ENCODE results near the gene ARNT2. TPM values are rescaled to one million over a fixed set of nuclear protein-coding genes. Genes with fewer than 3 reads are reported as not detected.

Gene ARNT2
- total and polyA plus RNA-seq, 2 donors (not counting 1 experiment from before 2014, with no cell fraction given): 15.5 to 61.2 TPM

DNA sequence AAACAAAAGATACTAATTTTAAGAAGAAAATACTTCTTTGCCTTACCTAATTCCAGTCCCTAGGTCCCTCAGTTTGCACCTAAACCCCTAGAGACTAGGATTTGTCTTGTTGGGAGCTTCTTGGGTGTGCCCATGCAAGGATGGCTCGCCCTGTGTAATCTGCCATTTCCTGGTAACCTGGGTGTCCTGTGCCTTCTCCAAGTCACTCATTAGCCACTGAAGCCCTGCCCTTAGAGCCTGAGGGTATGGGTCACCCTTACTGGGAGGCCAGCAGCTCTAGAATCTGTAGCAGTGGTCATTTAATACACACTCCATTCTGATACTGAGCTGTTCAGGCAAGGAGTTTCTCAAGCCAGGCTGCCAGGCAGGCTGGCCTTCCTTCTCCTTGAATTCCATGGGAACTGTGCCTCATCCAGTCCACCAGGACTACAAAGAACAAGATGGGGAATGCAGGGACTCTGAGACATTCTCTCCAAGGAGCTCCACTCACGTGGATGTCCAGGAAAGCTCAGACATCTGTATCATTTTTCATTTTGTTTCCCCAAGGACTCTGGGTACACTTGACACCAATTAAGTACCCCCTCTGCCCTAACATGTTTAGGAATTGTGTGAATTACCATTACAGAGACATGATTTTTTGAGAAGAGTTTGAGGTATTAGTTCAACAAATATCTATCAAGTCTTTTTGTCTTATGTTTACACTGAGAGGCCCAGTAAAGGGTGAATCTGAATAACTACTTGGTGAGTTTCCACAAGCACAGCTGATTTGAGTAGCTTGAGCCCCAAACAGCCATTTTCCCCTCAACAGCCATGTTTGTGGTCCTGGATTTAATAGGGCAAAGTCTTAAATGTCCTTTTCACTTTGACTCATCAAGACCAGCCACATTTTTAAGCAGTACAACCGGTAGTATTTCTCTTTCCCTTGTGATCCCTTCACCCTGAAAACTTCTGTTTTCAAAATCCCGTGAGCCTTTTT, 52.6 kb downstream of the ARNT2 start:
- Histone ChIP-seq H3K4me1 (ENCODE audit: control insufficient read depth, extremely low read depth, insufficient read depth, low read length) (peaks cover 16% of the 10 kb centered on the region), H3K9me3 (ENCODE audit: control insufficient read depth, insufficient read depth, low read depth, low read length) (no peaks in the 10 kb centered on the region), H3K27me3 (ENCODE audit: control insufficient read depth, insufficient read depth, low read length) (no peaks in the 10 kb centered on the region), H3K36me3 (ENCODE audit: control insufficient read depth, insufficient read depth, low read length) (no peaks in the 10 kb centered on the region), H4K20me1 (ENCODE audit: control insufficient read depth, extremely low read depth, insufficient read depth, low read length) (no peaks in the 10 kb centered on the region), H2AFZ (ENCODE audit: low read length) (no peak overlapping the region), H3K79me2 (ENCODE audit: control insufficient read depth, insufficient read depth, low read length) (no peaks in the 10 kb centered on the region), H3K4me2 (ENCODE audit: extremely low read depth, insufficient read depth, low read length) (no peak overlapping the region), H3K4me3 (replicated peaks in 1 of 4; ENCODE audit: control extremely low read depth in 1 of 4, insufficient read depth in 1 of 4, low read depth in 3 of 4, low read length in 4 of 4) (no peak overlapping the region), H3K27ac (ENCODE audit: insufficient read depth, low read length) (peak overlapping the region; percentile 14), H3K9ac (ENCODE audit: insufficient read depth, low read length) (no peak overlapping the region)
- peak; percentile 31 to 62 for DNase-seq (ENCODE audit: low read depth in 2 of 2)
- no peak for TF ChIP-seq EZH2 (IDR thresholded peaks at IDR 0.05; ENCODE audit: low read length, missing control alignments)
- TF ChIP-seq, protein P1, sequence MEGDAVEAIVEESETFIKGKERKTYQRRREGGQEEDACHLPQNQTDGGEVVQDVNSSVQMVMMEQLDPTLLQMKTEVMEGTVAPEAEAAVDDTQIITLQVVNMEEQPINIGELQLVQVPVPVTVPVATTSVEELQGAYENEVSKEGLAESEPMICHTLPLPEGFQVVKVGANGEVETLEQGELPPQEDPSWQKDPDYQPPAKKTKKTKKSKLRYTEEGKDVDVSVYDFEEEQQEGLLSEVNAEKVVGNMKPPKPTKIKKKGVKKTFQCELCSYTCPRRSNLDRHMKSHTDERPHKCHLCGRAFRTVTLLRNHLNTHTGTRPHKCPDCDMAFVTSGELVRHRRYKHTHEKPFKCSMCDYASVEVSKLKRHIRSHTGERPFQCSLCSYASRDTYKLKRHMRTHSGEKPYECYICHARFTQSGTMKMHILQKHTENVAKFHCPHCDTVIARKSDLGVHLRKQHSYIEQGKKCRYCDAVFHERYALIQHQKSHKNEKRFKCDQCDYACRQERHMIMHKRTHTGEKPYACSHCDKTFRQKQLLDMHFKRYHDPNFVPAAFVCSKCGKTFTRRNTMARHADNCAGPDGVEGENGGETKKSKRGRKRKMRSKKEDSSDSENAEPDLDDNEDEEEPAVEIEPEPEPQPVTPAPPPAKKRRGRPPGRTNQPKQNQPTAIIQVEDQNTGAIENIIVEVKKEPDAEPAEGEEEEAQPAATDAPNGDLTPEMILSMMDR (conservative IDR thresholded peaks at IDR 0.05 in 1 of 2, IDR thresholded peaks at IDR 0.05 in 1 of 2; ENCODE audit: low read depth in 1 of 2, low read length in 2 of 2): no peak

DNA sequence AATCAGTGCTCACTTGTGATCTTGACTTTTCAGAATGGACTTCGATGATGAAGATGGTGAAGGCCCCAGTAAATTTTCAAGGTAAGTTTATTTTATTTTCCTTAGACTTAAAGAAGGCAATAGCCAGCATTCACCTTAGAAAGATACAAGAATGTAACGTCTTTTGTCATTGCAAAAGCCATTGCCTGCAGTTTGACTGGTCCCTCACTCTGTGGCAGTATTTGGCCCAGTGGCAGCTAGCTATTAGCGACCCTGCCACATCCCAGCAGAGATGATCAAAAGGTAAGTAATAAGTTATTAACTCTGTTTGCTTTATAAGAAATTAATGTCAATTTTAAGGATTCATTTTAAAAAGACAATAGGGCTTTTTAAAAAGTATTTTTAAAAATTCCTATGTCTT, 53.7 kb downstream of the ARNT2 start:
- no peak for TF ChIP-seq EZH2 (IDR thresholded peaks at IDR 0.05; ENCODE audit: low read length, missing control alignments)
- Histone ChIP-seq H3K27ac (ENCODE audit: insufficient read depth, low read length) (no peak overlapping the region), H2AFZ (ENCODE audit: low read length) (no peak overlapping the region), H3K4me2 (ENCODE audit: extremely low read depth, insufficient read depth, low read length) (no peak overlapping the region), H3K4me1 (ENCODE audit: control insufficient read depth, extremely low read depth, insufficient read depth, low read length) (peaks cover 16% of the 10 kb centered on the region), H3K36me3 (ENCODE audit: control insufficient read depth, insufficient read depth, low read length) (no peaks in the 10 kb centered on the region), H3K79me2 (ENCODE audit: control insufficient read depth, insufficient read depth, low read length) (no peaks in the 10 kb centered on the region), H3K9ac (ENCODE audit: insufficient read depth, low read length) (no peak overlapping the region), H3K4me3 (replicated peaks in 1 of 4; ENCODE audit: control extremely low read depth in 1 of 4, insufficient read depth in 1 of 4, low read depth in 3 of 4, low read length in 4 of 4) (no peak overlapping the region), H3K9me3 (ENCODE audit: control insufficient read depth, insufficient read depth, low read depth, low read length) (no peaks in the 10 kb centered on the region), H4K20me1 (ENCODE audit: control insufficient read depth, extremely low read depth, insufficient read depth, low read length) (no peaks in the 10 kb centered on the region), H3K27me3 (ENCODE audit: control insufficient read depth, insufficient read depth, low read length) (no peaks in the 10 kb centered on the region)
- no peak for DNase-seq (ENCODE audit: low read depth in 2 of 2)

DNA sequence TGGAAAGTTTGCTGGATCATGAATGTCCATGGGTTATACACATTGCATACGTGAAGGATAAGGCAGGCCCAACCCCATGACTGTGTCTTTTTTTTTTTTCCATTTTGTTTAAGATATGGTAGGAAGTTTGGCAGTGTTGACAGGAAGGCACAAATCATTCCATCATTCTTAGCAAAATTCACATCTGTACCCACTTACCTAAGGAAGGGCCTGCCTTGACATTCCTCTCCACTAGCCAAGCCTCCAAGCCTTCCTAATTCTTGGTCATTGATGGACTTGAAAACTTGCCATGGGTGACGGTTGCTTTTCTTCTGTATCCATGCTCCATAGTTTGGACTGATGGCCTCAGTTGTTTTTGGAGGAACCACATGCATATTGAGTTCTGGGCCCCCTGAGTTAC, 54.4 kb downstream of the ARNT2 start:
- Histone ChIP-seq H2AFZ (ENCODE audit: low read length) (no peak overlapping the region), H4K20me1 (ENCODE audit: control insufficient read depth, extremely low read depth, insufficient read depth, low read length) (no peaks in the 10 kb centered on the region), H3K9ac (ENCODE audit: insufficient read depth, low read length) (no peak overlapping the region), H3K36me3 (ENCODE audit: control insufficient read depth, insufficient read depth, low read length) (no peaks in the 10 kb centered on the region), H3K27ac (ENCODE audit: insufficient read depth, low read length) (no peak overlapping the region), H3K4me1 (ENCODE audit: control insufficient read depth, extremely low read depth, insufficient read depth, low read length) (peaks cover 16% of the 10 kb centered on the region), H3K79me2 (ENCODE audit: control insufficient read depth, insufficient read depth, low read length) (no peaks in the 10 kb centered on the region), H3K9me3 (ENCODE audit: control insufficient read depth, insufficient read depth, low read depth, low read length) (no peaks in the 10 kb centered on the region), H3K4me2 (ENCODE audit: extremely low read depth, insufficient read depth, low read length) (no peak overlapping the region), H3K27me3 (ENCODE audit: control insufficient read depth, insufficient read depth, low read length) (no peaks in the 10 kb centered on the region), H3K4me3 (replicated peaks in 1 of 4; ENCODE audit: control extremely low read depth in 1 of 4, insufficient read depth in 1 of 4, low read depth in 3 of 4, low read length in 4 of 4) (no peak overlapping the region)
- DNase-seq (ENCODE audit: low read depth in 2 of 2): no peak
- no peak for TF ChIP-seq EZH2 (IDR thresholded peaks at IDR 0.05; ENCODE audit: low read length, missing control alignments)
- TF ChIP-seq, protein P1 (conservative IDR thresholded peaks at IDR 0.05 in 1 of 2, IDR thresholded peaks at IDR 0.05 in 1 of 2; ENCODE audit: low read depth in 1 of 2, low read length in 2 of 2): no peak
